GM23338 (cell line): ENCODE results near the gene NIPBL. TPM values are rescaled to one million over a fixed set of nuclear protein-coding genes. Genes with fewer than 3 reads are reported as not detected.

ENCODE experiments used
- ATAC-seq: fragments of 200-7000 bp; cut with Tn5 transposase; 3 replicates; pipeline ENCODE4 v1.9.1; 2020
- DNase-seq: peaks from one replicate; pipeline ENCODE4 v3.0.0-alpha.2; 2015; ENCODE audit warnings: low spot score
- H2AFZ ChIP-seq: fragments of 200-600 bp; sonication (generic); 2 replicates; pipeline ENCODE4 v1.8.0; 2016; ENCODE audit warnings: antibody characterized with exemption, mild to moderate bottlenecking, moderate library complexity
- H3F3A ChIP-seq: fragments of 200-600 bp; sonication (generic); replicated peaks from 2 replicates; pipeline ENCODE4 v1.8.0; 2017; ENCODE audit warnings: antibody characterized with exemption, mixed run types, low read depth
- H3K27ac ChIP-seq: fragments of 200-600 bp; sonication (generic); 2 replicates; pipeline ENCODE4 v1.6.1; 2016; ENCODE audit warnings: low read depth
- H3K27me3 ChIP-seq: fragments of 200-600 bp; sonication (generic); 2 replicates; pipeline ENCODE4 v1.8.0; 2016; ENCODE audit warnings: mild to moderate bottlenecking, mixed run types, moderate library complexity; ENCODE audit not compliant: insufficient read depth
- H3K36me3 ChIP-seq: fragments of 200-600 bp; sonication (generic); 2 replicates; pipeline ENCODE4 v1.8.0; 2016; ENCODE audit warnings: mild to moderate bottlenecking; ENCODE audit not compliant: insufficient read depth
- H3K4me1 ChIP-seq: fragments of 200-600 bp; sonication (generic); 2 replicates; pipeline ENCODE4 v1.8.0; 2016; ENCODE audit warnings: mild to moderate bottlenecking, moderate library complexity; ENCODE audit not compliant: insufficient read depth
- H3K4me2 ChIP-seq: fragments of 200-600 bp; sonication (generic); 2 replicates; pipeline ENCODE4 v1.7.1; 2017; ENCODE audit warnings: mixed run types
- H3K4me3 ChIP-seq: fragments of 200-600 bp; sonication (generic); 2 replicates; pipeline ENCODE4 v1.6.1; 2016; ENCODE audit warnings: mixed run types
- H3K79me2 ChIP-seq: fragments of 200-600 bp; sonication (generic); replicated peaks from 2 replicates; pipeline ENCODE4 v1.8.0; 2017; ENCODE audit warnings: mild to moderate bottlenecking; ENCODE audit not compliant: insufficient read depth
- H3K9me2 ChIP-seq: fragments of 200-600 bp; sonication (generic); 2 replicates; pipeline ENCODE4 v1.8.0; 2017; ENCODE audit not compliant: insufficient read depth
- H4K20me1 ChIP-seq: fragments of 200-600 bp; sonication (generic); replicated peaks from 2 replicates; pipeline ENCODE4 v1.8.0; 2017; ENCODE audit warnings: mild to moderate bottlenecking; ENCODE audit not compliant: insufficient read depth
- H3K27ac Mint-ChIP-seq: 2 replicates; pipeline ENCODE4 v1.8.0; 2020; ENCODE audit warnings: inconsistent platforms, mild to moderate bottlenecking, moderate library complexity, mixed read lengths
- H3K27me3 Mint-ChIP-seq: 3 replicates; pipeline ENCODE4 v1.8.0; 2022; ENCODE audit warnings: low read depth, mild to moderate bottlenecking, moderate library complexity, mixed read lengths, inconsistent platforms; ENCODE audit not compliant: insufficient read depth, poor library complexity
- H3K36me3 Mint-ChIP-seq: 3 replicates; pipeline ENCODE4 v1.8.0; 2021; ENCODE audit warnings: low read depth, mild to moderate bottlenecking, inconsistent platforms, moderate library complexity, mixed read lengths
- H3K4me1 Mint-ChIP-seq: 3 replicates; pipeline ENCODE4 v1.8.0; 2020; ENCODE audit warnings: mild to moderate bottlenecking, inconsistent platforms, mixed read lengths
- H3K4me3 Mint-ChIP-seq: 3 replicates; pipeline ENCODE4 v1.8.0; 2021; ENCODE audit warnings: moderate library complexity, mild to moderate bottlenecking, inconsistent platforms, mixed read lengths
- H3K9me3 Mint-ChIP-seq: 3 replicates; pipeline ENCODE4 v1.8.0; 2020; ENCODE audit warnings: moderate library complexity, mild to moderate bottlenecking, inconsistent platforms, mixed read lengths
- CTCF ChIP-seq, 2 experiments: fragments of 200-600 bp in 1 of 2; sonication (generic) in 1 of 2; conservative IDR thresholded peaks; 2 replicates each; pipeline versions ENCODE4 v1.5.1 to v1.6.1; 2016 to 2017; ENCODE audit warnings: antibody characterized with exemption in 2 of 2, low read depth in 2 of 2, mild to moderate bottlenecking in 2 of 2, moderate library complexity in 1 of 2
- ETS1 ChIP-seq: IDR thresholded peaks from 2 replicates; pipeline ENCODE4 v1.6.1; 2016; ENCODE audit warnings: antibody characterized with exemption
- EZH2 ChIP-seq: fragments of 200-600 bp; sonication (generic); IDR thresholded peaks from one replicate; pipeline ENCODE4 v1.8.0; 2017; ENCODE audit warnings: antibody characterized with exemption, mild to moderate bottlenecking, low read depth; ENCODE audit not compliant: unreplicated experiment
- EZH2phosphoT487 ChIP-seq: fragments of 200-600 bp; sonication (generic); IDR thresholded peaks from one replicate; pipeline ENCODE4 v1.8.1; 2018; ENCODE audit warnings: antibody characterized with exemption; ENCODE audit not compliant: unreplicated experiment
- POLR2AphosphoS5 ChIP-seq: IDR thresholded peaks from 2 replicates; pipeline ENCODE4 v1.6.1; 2016; ENCODE audit warnings: antibody characterized with exemption, low read depth
- STAT1 ChIP-seq: IDR thresholded peaks from one replicate; pipeline ENCODE4 v1.6.1; 2016; ENCODE audit warnings: antibody characterized with exemption; ENCODE audit not compliant: unreplicated experiment
- ZNF114 ChIP-seq: fragments of 250-450 bp; sonication (Bioruptor Pico); IDR thresholded peaks from 2 replicates; pipeline ENCODE4 v1.5.0; 2020; ENCODE audit warnings: mild to moderate bottlenecking, moderate library complexity
- ZNF462 ChIP-seq: fragments of 250-450 bp; sonication (Bioruptor Pico); IDR thresholded peaks from 2 replicates; pipeline ENCODE4 v1.5.0; 2020; ENCODE audit warnings: mild to moderate bottlenecking, moderate library complexity
- polyA plus RNA-seq: library from polyadenylated mRNA; unstranded; fragments of >200 nt; fragmentation: Nextera tagmentation; extraction: Ambion mirVana; gene quantifications from 2 replicates; pipeline ENCODE4 v1.2.1, GENCODE V29; 2016
- total RNA-seq: library from RNA; depleted of rRNA; stranded (reverse); fragments of >200 nt; shearing (Covaris generic); gene quantifications from 2 replicates; pipeline ENCODE4 v1.2.3, GENCODE V29; 2014

The NIPBL gene
- total and polyA plus RNA-seq, 2 experiments from 2014 or later: 44.2 to 51.4 TPM

- TF ChIP-seq CTCF (conservative IDR thresholded peaks at IDR 0.05; ENCODE audit: low read depth in 2 of 2) (no peak), EZH2phosphoT487 (no peak), POLR2AphosphoS5 (no peak), EZH2 (no peak), STAT1 (no peak)
Measured at GRCh38 chr5:37037840-37038239, 161.3 kb downstream of the NIPBL start (continued).

GRCh38 chr5:37039824-37040223, 163.3 kb downstream of the NIPBL start:
- DNase-seq: no peak
- H3K27ac ChIP-seq: no peak overlapping the region
- H3K4me1 Mint-ChIP-seq: no peaks in the 10 kb centered on the region

More at GRCh38 chr5:37039824-37040223, 163.3 kb downstream of the NIPBL start:
- Histone ChIP-seq H3K4me1 (no peaks in the 10 kb centered on the region), H3K4me3 (no peak overlapping the region), H3K4me2 (no peak overlapping the region), H2AFZ (no peak overlapping the region), H3K9me2 (no peaks in the 10 kb centered on the region), H3K36me3 (no peaks in the 10 kb centered on the region), H4K20me1 (no peaks in the 10 kb centered on the region), H3K27me3 (no peaks in the 10 kb centered on the region), H3K79me2 (no peaks in the 10 kb centered on the region), H3F3A (no peaks in the 10 kb centered on the region)
- H3K27ac Mint-ChIP-seq: no peak overlapping the region
- TF ChIP-seq ETS1: no peak
- no peak for TF ChIP-seq ZNF462 (CRISPR knock-in tag)
- TF ChIP-seq CTCF (conservative IDR thresholded peaks at IDR 0.05; ENCODE audit: low read depth in 2 of 2): no peak
- no peak for TF ChIP-seq ZNF114
- no peak for TF ChIP-seq POLR2AphosphoS5
- TF ChIP-seq EZH2: no peak
- no peaks in the 10 kb centered on the region for H3K9me3 Mint-ChIP-seq
- H3K36me3 Mint-ChIP-seq: peaks cover 6% of the 10 kb centered on the region; the same call in 1 of the 3 replicates
- no peak overlapping the region for H3K4me3 Mint-ChIP-seq
- ATAC-seq: no peak
- no peaks in the 10 kb centered on the region for H3K27me3 Mint-ChIP-seq
